HEK293T (cell line): ENCODE results near the gene IBTK.
"Not testable (repeated sequence)": the region's sequence is repeated elsewhere in the genome, so short reads cannot be mapped to it uniquely, and the experiment has no call there.

Experiments
- ARNT ChIP-seq: fragments of 450-650 bp; IDR thresholded peaks from 2 replicates; pipeline ENCODE4 v1.6.1; 2017; ENCODE audit warnings: mild to moderate bottlenecking
- BHLHE40 ChIP-seq: fragments of 450-650 bp; IDR thresholded peaks from 2 replicates; pipeline ENCODE4 v1.6.1; 2016; ENCODE audit warnings: mild to moderate bottlenecking, moderate library complexity, borderline replicate concordance
- CTBP1 ChIP-seq: fragments of 450-650 bp; IDR thresholded peaks from 2 replicates; pipeline ENCODE4 v1.6.1; 2016; ENCODE audit warnings: borderline replicate concordance
- ELF4 ChIP-seq: fragments of 450-650 bp; IDR thresholded peaks from 2 replicates; pipeline ENCODE4 v1.6.1; 2017; ENCODE audit warnings: antibody characterized with exemption
- FOXK2 ChIP-seq: fragments of 450-650 bp; IDR thresholded peaks from 2 replicates; pipeline ENCODE4 v1.6.1; 2016; ENCODE audit warnings: mild to moderate bottlenecking
- FOXM1 ChIP-seq: fragments of 450-650 bp; IDR thresholded peaks from 2 replicates; pipeline ENCODE4 v1.6.1; 2017; ENCODE audit warnings: mild to moderate bottlenecking, borderline replicate concordance
- L3MBTL2 ChIP-seq: fragments of 450-650 bp; conservative IDR thresholded peaks from 2 replicates; pipeline ENCODE4 v1.6.1; 2016; ENCODE audit warnings: mild to moderate bottlenecking
- NFRKB ChIP-seq: fragments of 450-650 bp; IDR thresholded peaks from 2 replicates; pipeline ENCODE4 v1.6.1; 2016; ENCODE audit warnings: mild to moderate bottlenecking, moderate library complexity
- PKNOX1 ChIP-seq: fragments of 450-650 bp; IDR thresholded peaks from 2 replicates; pipeline ENCODE4 v1.6.1; 2016
- SP1 ChIP-seq: fragments of 450-650 bp; IDR thresholded peaks from 2 replicates; pipeline ENCODE4 v1.6.1; 2017
- SUZ12 ChIP-seq: fragments of 450-650 bp; IDR thresholded peaks from 2 replicates; pipeline ENCODE4 v1.6.1; 2016; ENCODE audit warnings: mild to moderate bottlenecking
- TARDBP ChIP-seq: fragments of 450-650 bp; IDR thresholded peaks from 2 replicates; pipeline ENCODE4 v1.6.1; 2016

GRCh38 chr6:82197245-82197644, 50.3 kb downstream of the IBTK start:
- TF ChIP-seq TARDBP, NFRKB, ARNT, SP1, SUZ12, L3MBTL2, BHLHE40, FOXK2, FOXM1, ELF4, PKNOX1, CTBP1: not testable (repeated sequence)
